H1 (cell line): ENCODE results near the gene ADCK1. TPM values are rescaled to one million over a fixed set of nuclear protein-coding genes. Genes with fewer than 3 reads are reported as not detected.

Experiments used
- BACH1 ChIP-seq: IDR thresholded peaks from 2 replicates; pipeline ENCODE4 v1.6.1; 2012; ENCODE audit warnings: low read length, improper control_type of control experiment
- SP1 ChIP-seq: IDR thresholded peaks from 2 replicates; pipeline ENCODE4 v1.6.1; 2011; ENCODE audit warnings: low read depth, low read length
- TBP ChIP-seq: IDR thresholded peaks from 2 replicates; pipeline ENCODE4 v1.6.1; 2011; ENCODE audit warnings: low read depth, low read length, improper control_type of control experiment
- polyA plus RNA-seq, 7 experiments: library from polyadenylated mRNA; depleted of rRNA in 3 of 7; stranded (reverse) in 5 of 7; unstranded in 2 of 7; fragments of >200 nt in 5 of 7; fragments of 200-250 nt in 2 of 7; gene quantifications; 1 replicate in 5 of 7; 2 replicates in 1 of 7; 4 replicates in 1 of 7; pipeline versions ENCODE4 v1.2.1 to v1.2.3, GENCODE V29; 2011 to 2013; ENCODE audit warnings: missing spikeins in 2 of 7, mixed read lengths in 2 of 7
- total RNA-seq: library from RNA; stranded (reverse); fragmentation: NEBNext Ultra II Directional; extraction: Animal tissue kit (Norgen Biotek cat#: 25700); gene quantifications from 2 replicates; pipeline ENCODE4 v1.2.1, GENCODE V29; 2021

The ADCK1 gene
- total and polyA plus RNA-seq, 2 of the 8 experiments (the other 6 are each of a cell fraction or from before 2014, with no cell fraction given), result 11.0 to 16.8 TPM

DNA sequence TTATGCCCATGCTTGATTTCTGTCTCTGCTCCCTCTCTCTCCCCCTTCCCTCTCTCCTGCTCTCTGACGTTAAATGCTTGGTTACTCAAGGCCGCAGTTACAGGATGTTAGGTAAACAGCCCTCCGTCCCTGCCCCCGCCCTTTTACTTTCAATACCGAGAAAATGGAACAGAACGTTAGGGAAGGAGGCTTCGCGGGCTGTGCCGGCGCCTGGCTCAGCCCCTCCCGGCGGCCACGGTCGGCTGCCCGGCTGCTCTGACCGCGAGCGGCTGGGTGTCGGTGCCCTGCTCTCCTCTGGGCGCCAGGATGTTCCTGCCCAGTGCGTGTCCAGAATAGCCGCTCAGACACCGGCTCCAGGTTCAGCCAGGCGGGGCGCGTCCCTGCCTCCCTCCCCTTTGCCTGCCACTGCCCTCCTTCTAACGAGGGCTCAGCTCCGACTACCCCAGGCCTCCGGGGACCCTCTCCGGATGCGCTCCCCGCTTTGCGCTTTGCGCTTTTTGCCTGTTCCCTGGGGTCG, 166.1 kb downstream of the ADCK1 start (continued):
- TF ChIP-seq BACH1 (no peak), TBP (peak; percentile 71; the same call in 1 of the 2 replicates), SP1 (no peak)
